HG02642 (cell line): ENCODE measurements around the gene PTPN13.

Source experiments
- ATAC-seq: cut with Tn5 transposase; IDR thresholded peaks from one replicate; pipeline ENCODE4 v1.9.1; 2021; ENCODE audit warnings: mild to moderate bottlenecking; ENCODE audit not compliant: unreplicated experiment, poor library complexity

PTPN13 gene

DNA sequence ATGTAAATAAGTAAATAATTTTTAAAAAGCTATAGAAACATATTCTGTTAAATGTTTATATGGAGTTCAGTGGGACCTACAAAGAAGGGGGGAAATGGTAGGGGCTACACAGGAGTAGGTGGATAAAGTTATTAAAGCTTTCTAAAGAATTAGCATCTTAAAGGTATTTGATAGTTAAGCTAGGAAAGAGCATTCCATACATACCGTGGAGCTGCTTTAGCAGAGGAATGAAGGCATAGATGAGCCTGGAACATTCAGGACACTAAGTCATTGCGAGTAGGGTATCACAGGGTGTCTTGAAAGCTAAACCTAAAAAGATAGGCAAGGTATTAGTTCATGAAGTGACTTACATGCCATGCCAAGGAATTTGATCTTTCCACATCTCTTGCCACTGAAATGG lies 194.7 kb downstream of the PTPN13 start:
- ATAC-seq, result no peak

DNA sequence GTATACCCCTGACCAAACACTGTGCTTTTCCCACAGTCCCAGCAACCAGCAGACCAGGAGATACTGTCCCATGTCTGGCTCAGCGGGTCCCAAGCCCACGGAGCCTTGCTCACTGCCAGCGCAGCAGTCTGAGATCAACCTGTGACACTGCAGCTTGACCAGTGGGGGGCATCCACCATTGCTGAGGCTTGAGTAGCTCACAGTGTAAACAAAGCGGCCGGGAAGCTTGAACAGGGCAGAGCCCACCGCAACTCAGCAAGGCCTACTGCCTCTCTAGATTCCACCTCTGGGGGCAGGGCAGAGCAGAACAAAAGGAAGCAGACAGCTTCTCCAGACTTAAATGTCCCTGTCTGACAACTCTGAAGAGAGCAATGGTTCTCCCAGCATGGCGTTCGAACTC lies 197.0 kb downstream of the PTPN13 start:
- ATAC-seq, result no peak

DNA sequence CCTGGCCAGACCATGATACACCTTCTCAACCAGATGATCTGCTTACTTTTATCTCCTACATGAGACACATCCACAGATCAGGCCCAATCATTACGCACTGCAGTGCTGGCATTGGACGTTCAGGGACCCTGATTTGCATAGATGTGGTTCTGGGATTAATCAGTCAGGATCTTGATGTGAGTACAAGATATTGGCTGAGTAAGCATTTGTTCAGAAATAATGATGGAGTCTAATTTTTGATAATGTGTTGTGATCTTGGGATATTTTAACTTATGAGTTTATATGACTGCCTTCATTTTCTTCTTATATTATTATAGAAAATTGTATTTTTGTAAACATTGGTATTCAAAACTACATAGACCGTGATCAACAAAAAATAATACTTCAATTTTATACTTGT lies 215.7 kb downstream of the PTPN13 start:
- ATAC-seq, result no peak

DNA sequence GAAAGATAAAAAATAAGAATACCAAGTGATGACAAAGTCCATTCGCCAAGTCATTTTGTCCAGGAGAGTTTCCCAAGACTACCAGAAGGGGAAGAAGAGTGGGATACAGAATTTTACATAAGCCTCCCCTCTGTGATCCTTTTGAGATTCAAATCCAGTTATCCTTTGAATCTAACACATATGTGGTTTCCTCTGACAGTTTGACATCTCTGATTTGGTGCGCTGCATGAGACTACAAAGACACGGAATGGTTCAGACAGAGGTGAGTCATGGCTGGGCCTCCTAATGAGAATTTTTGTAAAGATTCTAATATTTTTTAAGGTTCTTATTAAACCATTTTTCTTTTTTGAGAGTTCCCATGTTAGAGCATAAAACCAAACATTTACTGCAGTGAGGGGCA lies 216.7 kb downstream of the PTPN13 start:
- no peak for ATAC-seq

DNA sequence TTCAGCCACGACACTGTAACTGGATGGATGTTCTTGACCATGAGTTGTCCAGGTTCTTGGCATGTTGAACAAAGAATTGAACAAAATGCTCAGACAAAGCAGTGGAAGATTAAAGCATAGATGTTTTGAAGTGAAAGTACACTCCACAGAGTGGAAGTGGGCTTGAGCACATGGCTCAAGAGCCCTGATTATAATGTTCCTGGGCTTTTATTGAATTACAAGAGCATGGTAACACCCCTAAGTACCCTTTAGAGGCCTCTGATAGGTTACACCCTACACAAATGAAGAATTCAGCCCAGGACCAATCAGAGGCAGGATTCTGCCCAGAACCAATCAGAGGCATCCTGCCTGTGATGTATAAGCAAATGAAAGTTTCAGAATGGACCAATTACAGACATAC lies 221.5 kb downstream of the PTPN13 start:
- no peak for ATAC-seq

GRCh38 chr4:86816501-86817273 lies 222.6 kb downstream of the PTPN13 start:
- no peak for ATAC-seq

GRCh38 chr4:86818211-86818610 lies 224.1 kb downstream of the PTPN13 start:
- ATAC-seq, result no peak

GRCh38 chr4:86818841-86819240 lies 224.7 kb downstream of the PTPN13 start:
- ATAC-seq, result no peak

GRCh38 chr4:86819561-86819960 lies 225.4 kb downstream of the PTPN13 start:
- ATAC-seq, result no peak

DNA sequence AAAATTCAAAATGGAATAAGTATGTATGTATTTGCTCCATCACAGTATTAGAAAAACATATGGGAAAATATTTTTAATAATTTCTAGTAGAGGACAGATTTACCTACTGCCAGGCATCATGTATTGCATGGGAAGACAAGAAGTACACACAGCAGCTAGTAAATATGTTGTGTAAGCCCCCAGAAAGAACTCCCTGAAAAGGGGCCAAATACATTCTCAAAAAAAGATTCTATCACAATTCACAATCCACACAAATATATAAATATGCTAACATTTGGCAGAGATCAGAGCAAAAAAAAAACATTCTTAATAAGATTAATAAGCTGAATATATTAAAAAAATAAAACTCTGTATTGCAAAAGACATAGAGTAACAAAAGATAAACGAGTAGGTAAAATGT lies 227.0 kb downstream of the PTPN13 start:
- no peak for ATAC-seq

DNA sequence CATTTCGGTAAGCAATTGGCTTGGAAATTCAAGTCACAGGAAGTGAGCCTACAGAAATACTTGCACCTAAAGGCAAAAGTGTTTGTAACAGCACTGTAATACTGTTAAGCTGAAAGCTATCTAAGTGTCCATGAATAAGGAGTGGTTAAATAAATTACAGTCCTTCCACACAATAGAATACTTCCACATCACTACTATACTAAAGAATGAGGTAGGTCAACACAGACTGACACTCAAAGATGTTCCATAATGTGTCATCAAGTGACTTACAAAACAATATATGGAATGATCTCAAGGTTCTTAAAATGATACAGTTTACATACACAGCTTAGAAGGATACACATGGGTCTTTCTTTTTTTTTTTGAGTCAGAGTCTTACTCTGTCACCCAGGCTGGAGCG lies 228.0 kb downstream of the PTPN13 start:
- no peak for ATAC-seq

DNA sequence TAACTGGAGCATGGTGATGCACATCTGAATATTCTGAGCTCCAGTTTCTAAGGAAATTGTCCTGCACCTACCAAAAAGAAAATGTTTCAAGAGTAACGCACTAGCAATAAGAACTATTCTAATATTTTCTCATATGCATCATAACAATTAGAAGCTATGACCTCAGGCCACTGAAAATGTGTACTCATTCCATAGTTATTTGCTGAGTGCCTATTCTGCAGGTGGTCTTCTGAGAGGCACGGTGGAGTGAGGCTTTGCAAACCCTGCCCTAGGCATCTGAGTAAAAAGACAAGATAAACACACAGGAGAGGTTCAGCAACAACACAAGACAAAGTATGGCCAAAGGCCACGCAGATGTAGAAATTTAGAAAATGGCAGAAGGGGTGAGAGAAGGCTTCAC lies 231.4 kb downstream of the PTPN13 start:
- ATAC-seq, result no peak

DNA sequence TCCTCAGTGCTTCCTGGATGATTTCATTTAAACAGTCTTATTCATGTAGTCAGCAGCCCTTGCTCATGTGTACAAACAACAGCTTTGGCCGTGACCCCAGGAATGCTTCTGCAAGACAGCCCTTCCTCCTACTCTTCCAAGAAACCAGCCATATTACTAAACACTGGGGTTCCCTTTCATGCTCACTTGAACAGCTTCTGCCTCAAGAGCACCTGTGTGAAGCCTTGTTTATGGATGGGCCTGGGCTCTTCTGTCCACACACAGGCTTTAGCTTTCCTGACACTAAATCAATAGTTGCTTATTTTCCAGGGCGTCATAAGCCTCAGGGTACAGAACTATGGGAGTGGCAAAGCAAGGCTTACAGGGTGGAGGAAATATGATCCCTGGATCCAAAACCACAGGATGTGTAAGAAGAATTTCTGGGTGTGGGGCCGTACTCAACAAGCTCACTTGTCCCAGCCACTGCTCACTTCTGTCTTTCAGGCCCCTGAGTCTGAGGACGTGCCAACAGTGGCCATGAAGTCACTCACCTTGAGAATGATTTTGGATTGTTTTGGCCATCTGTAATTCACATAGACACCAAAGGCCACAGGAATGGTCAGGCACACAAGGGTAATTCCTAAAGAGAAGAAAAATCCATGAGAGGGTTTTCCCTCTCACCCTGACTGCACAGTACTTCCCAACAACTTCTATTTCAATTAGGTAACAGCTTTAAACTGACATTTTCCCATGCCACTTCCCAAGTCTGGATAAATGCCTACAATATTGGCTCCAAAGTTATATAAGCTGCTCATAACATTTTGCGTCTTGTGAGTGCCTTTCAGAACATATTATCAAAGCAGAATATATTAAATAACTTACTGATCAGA lies 237.4 kb downstream of the PTPN13 start:
- ATAC-seq, result no peak

- no peak for ATAC-seq
These were observed 239.5 kb downstream of the PTPN13 start for GRCh38 chr4:86833615-86834014.

GRCh38 chr4:86834901-86835300 lies 240.8 kb downstream of the PTPN13 start:
- ATAC-seq, result no peak

GRCh38 chr4:86835677-86836076 lies 241.6 kb downstream of the PTPN13 start:
- ATAC-seq, result no peak

- ATAC-seq, result no peak
These were observed 243.8 kb downstream of the PTPN13 start for GRCh38 chr4:86837691-86838503.

DNA sequence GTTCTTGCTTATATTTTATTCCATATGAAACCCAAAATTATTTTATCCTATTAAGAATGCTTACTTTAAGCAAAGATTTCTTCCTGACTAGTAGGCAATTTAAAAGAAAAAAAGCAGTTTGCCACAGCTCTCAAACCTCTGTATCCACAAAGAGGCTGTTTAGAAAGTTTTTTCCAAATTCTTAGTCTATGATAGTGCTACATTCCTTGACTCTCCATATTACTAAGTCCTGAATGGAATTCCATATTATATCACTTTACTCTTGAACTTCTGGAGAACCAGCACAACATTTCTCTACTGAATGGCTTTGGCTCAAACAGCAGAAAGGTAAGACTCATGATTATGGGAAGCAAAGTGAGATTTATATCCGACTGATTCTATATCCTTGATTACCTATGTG lies 246.7 kb downstream of the PTPN13 start:
- ATAC-seq, result no peak

DNA sequence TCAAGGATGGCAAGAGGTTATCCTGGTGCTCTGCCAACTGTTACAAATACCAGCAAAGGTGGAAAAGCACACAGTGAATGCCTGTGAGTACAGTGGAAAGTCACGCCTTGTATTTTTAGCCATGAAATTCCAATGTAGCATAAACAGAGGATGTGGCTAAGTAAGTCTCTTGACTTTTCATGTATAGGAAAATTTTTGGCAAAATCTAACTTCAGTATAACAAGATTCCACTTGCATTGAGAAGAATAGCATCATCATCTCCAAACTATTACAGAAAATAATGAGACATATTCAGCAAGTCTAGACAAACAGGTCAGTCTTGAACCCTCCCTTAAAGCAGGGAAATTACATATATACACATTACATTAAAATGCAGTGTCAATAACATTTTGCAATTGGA lies 247.2 kb downstream of the PTPN13 start:
- ATAC-seq, result no peak

- ATAC-seq, result no peak
These were observed 251.5 kb downstream of the PTPN13 start for GRCh38 chr4:86845593-86845992.

DNA sequence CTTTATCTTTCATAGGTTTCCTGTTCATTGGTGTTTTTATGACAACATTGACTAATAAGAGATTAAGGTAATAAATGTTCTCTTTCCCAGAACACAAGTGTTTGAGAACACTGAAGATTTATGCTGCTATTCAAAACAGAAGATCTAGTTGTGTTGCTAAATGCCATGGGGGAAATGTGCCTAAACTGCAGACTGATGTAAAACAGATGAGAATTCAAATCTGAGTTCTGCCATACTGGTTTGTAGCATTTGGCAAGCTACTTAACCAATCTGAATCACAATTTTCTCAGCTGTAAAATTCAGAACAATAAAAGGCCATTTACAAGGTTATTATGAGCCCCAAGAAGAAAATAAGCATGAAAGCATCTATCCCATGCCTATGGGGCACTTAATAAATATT lies 252.8 kb downstream of the PTPN13 start:
- no peak for ATAC-seq
